NCI-H2081 treated with DMSO at 0.1 percent for 48 hours (cell line): ENCODE measurements around the gene SYNGR1.
"Not testable (repeated sequence)": the region's sequence is repeated elsewhere in the genome, so short reads cannot be mapped to it uniquely, and the experiment has no call there.

Experiments used
- DNase-seq: peaks from one replicate; lab custom pipeline; 2025; lab: John Stamatoyannopoulos, UW

Gene SYNGR1

GRCh38 chr22:39317084-39317774 lies 32.6 kb upstream of the SYNGR1 start:
- no peak for DNase-seq

DNA sequence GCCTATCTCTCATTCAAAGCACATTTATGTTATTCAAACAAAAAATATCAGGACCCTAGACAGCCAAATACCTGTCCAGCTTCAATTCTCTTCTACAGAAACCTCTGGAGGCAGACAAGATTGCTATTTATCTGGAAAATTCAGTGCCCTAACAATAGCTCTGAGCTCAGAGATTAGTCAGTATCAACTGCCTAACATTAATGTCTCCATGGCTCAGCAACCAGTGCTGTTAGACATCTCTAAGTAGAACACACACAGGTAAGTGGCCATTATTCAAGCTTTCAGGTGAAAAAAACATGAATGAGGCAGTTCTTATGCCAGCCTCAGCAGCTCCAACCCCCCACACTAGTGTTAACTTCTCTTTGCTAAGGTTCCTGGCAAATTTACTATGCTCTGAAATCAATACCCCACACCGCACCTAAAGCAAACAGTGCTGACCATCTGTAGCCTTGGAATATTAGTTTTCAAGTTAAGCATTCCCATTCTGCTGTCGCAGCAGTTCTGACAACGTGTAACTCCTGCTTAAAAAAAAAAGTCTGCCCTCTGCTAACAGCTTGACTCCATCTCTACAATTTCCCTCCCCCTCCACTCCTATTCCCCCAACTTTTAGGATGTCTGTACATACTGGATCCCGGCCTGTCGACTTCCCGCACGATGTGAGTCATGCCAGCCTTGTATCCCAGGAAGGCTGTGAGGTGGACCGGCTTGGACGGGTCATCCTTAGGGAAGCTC lies 31.9 kb upstream of the SYNGR1 start:
- no peak for DNase-seq

DNA sequence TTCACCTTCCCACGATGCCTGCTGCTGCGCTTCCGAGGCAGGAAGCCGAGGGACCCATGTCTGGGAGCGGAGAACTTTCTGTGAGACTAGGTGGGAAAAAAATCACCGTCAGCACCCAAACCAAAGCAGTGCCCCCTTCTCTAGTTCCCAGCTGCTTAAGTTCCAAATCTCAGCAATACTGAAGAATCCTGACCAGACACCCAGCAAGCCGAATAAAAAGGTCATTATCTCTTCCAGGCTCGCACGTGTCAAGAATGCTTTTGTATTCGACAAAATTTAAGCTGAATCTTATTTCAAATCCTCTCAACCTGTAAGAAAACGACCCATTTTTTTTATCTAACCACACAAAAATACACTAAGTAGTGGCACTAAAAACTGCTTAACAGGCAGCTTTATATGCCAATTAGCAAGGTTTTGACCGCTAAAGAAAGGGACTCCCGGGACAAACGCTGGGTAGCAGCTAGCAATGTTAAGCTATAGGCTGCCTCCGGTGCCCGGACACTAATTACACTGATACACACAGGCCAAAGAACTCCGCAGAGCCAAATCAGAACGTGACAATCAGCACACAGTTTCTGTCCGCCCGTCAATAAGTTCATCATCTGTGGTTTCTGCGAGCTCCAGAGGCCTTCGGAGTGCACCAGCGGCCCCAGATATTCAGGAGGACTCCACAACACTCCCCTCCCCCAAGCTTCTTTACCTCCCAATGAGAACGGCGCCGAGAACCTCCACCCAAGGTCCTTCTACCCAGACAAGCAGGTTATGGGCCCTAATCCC lies 31.1 kb upstream of the SYNGR1 start:
- no peak for DNase-seq

- peak; percentile 85 for DNase-seq
These were observed 30.3 kb upstream of the SYNGR1 start, which contains the start of gene RPL3 for GRCh38 chr22:39319284-39320022. Gene RPL3 (minus strand): TSS chr22:39319623. CDS start chr22:39319597, 26 bp downstream.

GRCh38 chr22:39320616-39321029 lies 29.2 kb upstream of the SYNGR1 start:
- DNase-seq, result not testable (repeated sequence)

DNA sequence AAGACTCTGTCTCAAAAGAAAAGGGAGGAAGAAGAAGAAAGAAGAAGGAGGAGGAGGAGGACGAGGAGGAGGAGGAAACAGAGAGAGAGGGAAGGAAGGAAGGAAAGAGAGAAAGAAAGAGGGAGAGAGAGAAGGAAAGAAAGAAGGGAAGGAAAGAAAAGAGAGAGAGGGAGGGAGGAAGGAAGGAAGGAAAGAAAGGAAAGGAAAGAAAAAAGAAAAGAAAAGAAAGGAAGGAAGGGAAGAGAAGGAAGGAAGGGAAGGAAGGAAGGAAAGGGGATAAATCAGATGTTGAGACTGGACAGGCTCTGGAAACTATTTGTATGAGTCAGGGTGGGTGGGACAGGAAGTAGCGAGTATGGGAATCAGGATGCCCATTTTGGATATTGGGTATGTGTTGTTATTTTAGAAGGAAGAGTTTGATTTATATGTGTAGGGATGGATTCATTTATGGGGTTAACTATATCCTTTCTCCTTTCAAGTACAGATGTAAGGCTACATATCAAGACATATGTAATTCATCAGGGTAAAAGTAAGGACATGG lies 24.3 kb upstream of the SYNGR1 start:
- no peak for DNase-seq

DNA sequence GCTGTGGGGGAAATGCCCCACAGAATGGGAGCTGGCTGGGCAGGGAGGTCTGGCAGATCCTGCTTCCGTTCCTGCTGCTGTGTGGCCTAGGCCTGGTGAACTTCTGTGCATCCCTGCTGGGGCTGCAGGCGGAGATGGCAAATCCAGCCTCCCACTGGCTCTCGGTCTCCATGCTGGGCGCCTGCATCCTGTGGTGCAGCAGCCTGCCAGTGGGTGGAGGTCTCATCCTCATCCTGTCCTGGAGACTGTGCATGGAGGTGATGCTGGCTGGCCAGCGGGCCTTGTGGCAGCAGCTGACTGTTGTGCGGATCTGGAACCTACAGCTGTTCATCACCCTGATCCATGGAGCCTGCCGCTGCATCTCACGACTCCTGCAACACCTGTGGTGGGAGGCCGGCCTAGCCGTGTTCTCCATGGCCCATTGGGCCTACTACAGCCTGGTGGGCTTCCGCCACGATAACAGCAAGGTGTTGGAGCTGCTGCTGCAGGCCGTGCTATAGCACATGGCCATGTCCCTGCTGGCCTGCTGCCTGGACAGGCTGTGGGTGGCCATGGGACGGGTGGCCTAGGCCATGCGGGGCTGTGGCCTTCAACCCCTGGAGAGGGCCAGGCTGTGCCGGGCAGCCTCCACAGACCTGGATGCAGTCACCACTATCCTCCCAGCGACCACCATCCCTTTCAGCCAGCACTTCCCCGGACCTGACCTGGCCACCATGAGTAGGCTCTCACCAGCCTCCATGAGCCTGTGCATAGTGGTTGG lies 21.6 kb upstream of the SYNGR1 start:
- no peak for DNase-seq

- DNase-seq, result not testable (repeated sequence)
These were observed 19.2 kb upstream of the SYNGR1 start for GRCh38 chr22:39330553-39330952.

- no peak for DNase-seq
These were observed 17.2 kb upstream of the SYNGR1 start for GRCh38 chr22:39332441-39333064.

GRCh38 chr22:39336411-39336810 lies 13.4 kb upstream of the SYNGR1 start:
- no peak for DNase-seq

GRCh38 chr22:39339775-39340174 lies 10.0 kb upstream of the SYNGR1 start:
- DNase-seq, result not testable (repeated sequence)

DNA sequence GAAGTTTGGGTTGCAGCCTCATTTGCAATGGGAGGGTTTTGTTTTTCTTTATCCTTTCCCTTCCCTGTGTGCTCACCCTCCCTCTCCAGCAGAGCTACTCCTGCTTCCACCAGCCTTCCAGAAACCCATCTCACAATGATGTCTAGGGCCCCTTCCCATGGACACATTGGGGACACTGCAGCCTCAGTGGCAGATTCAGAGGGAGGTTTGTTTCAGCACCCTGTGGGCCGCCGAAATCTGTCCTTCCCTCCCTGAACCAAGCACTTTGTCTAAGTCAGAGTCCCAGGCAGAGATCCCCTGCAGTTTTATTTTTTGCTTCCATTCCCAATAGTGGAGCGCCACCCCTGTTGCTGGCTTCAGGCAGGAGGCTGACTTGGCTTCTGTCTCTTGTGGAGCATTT lies 8.6 kb upstream of the SYNGR1 start:
- no peak for DNase-seq

- no peak for DNase-seq
These were observed 6.3 kb upstream of the SYNGR1 start for GRCh38 chr22:39343259-39344045.

GRCh38 chr22:39344046-39344390 lies 5.8 kb upstream of the SYNGR1 start:
- no peak for DNase-seq

DNA sequence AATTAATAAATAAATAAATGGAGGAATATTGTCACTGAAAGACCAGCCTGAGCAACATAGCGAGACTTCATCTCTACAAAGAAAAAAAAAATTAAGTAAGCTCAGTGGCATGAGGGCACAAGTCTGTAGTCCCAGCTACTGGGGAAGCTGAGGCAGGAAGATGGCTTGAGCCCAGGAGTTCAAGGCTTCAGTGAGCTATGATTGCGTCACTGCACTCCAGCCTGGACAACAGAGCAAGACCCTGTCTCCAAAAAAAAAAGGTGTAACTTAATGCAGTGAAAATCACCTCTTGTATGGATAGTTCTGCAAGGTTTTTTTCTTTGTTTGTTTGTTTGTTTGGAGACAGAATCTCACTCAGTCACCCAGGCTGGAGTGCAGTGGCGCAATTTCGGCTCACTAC lies 4.6 kb upstream of the SYNGR1 start:
- no peak for DNase-seq

DNA sequence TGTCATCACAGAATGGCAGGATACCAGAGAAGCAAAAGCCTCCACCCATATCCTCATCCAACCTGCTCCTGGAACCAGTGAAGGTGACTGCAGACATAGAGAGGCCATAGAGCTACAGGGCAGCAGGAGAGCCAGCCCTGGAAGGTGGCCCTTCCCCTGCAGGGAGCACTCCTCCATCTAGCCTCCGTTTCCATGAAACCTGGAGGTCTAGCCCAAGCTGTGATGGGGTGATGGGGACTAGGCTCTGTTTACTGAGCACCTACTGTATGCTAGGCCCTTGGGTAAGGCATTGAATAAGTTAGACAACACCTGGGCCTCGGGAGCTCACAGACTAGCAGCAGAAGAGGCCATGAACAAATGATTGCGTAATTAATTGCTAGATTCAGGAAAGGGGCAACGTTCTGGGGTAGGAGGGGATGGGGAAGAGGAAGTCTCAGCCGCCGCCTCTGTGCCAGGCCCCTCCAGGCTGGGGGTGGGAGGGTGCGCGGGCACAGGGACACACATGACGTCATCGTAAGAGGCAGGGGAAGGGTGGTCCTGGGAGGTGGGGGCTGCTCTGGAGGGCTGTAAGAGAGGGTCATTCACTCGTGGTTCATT lies 784 bp upstream of the SYNGR1 start:
- no peak for DNase-seq

GRCh38 chr22:39349506-39349966 lies 255 bp upstream of the SYNGR1 start:
- DNase-seq, result no peak

- DNase-seq, result no peak
These were observed 1.2 kb downstream of the SYNGR1 start for GRCh38 chr22:39350757-39351688.
